NCI-H2081 treated with DMSO at 0.1 percent for 48 hours (cell line): ENCODE data around the gene ST3GAL6.

Experiments used
- DNase-seq: peaks from one replicate; lab custom pipeline; 2025; lab: John Stamatoyannopoulos, UW

The ST3GAL6 gene, protein sequence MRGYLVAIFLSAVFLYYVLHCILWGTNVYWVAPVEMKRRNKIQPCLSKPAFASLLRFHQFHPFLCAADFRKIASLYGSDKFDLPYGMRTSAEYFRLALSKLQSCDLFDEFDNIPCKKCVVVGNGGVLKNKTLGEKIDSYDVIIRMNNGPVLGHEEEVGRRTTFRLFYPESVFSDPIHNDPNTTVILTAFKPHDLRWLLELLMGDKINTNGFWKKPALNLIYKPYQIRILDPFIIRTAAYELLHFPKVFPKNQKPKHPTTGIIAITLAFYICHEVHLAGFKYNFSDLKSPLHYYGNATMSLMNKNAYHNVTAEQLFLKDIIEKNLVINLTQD

DNA sequence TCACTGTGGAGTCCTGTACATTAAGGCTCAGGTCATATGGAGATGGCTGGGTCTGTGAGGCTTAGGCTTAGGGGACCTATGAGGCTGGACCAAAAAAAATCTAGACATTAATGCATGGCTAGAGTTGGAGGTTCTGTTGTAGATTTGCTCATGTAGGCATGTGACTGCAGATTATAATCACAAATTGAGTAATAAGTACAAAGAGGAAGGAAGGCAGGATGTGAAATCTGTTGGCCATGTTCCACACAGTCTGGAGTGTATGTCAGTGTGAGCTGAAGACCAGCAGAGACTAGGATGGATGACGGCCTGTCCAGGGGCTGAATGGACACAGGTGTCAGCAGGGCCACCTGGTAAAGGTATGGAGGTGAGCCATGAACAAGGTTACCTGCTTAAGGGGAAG lies at the start of gene ST3GAL6:
Gene ST3GAL6 (plus strand): TSS at position 265 of the 400 bp plus-strand sequence. CDS start 5,101 bp downstream, outside the sequence.
- DNase-seq, result no peak

DNA sequence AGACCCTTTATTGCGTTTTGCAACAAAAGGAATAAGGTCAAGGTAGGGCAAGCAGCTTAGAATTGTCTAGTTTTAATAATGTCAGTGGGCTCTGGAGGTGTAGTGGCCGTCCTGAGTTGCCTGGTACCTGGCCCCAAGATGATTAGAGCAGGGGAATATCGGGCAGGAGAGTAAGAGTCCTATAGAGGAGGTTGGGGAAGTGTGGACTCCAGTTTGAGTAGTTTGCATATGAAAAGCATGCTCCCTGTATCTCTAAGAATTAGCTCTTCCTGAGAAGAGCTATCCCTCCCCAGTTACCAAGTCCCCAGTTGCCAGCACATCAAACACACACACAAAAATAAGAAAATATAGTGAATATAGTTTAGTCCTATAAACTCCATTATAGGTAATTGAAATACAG lies 49.2 kb upstream of the ST3GAL6 start:
- no peak for DNase-seq

DNA sequence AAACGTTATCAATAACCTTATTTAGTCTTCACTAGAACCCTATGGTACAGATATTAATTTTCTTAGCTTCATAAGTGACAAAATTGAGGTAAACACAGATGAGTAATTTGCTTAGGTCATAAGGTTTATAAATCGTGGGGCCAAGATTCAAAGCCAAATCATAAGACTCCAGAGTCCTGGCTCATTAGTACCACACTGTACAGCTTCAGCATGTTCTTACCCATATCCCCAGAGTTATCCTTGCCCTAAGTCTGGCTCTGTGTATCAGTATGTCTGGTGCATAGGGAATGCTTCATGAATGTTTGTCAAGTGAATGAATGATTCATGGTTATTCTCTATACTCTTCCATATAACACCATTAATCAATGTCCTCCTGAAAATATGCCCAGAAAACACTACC lies 45.6 kb upstream of the ST3GAL6 start:
- DNase-seq, result no peak

DNA sequence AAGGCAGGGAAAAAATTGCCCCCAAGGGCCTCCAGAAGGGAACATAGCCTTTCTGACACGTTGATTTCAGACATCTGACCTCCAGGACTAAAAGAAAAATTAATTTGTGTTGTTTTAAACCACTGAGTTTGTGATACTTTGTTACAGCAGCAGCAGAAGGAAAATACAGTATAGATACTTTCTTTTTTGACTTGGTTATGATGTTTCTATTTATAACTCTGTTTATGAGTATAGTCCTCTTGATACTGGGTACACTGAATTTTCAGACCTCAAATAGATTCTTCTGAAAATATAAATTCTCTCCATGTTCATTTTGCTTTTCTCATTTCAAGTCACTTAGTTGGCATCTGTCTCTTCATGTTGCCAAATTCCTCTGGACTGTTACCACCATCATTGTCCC lies 44.4 kb upstream of the ST3GAL6 start:
- no peak for DNase-seq

DNA sequence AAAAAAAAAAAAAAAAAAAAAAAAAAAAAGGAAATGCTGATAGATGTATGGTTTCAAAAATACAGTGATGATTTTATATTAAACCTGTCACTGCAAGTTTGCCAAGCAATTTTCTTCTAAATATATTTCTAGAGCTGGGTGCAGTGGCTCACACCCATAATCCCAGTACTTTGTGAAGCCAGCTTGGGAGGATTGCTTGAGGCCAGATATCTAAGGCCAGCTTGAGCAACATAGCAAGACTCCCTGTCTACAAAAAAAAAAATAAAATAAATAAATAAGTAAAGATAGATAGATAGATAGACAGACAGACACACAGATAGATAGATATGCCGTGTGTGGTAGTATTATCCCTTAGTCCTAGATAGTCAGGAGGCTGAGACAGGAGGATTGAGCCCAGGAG lies 41.4 kb upstream of the ST3GAL6 start:
- DNase-seq, result no peak

DNA sequence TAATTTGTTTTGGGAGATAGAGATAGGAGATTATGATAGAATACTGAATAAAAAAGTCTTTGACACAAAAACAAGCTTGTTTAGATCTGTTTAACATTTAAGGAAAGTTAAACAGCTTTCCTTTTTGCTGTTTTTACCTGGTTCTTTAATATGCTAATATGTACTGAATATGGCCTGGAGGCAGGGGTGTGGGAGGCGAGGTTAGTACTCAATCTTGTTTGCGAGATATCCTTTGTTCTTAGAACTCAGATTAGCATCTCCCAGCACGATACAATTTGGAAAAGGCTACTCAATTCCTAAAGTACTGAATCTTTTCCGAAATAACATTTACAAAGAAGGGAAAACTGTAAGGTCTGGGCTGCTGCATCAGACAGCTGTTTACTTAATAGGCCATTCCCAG lies 40.8 kb upstream of the ST3GAL6 start:
- DNase-seq, result no peak

DNA sequence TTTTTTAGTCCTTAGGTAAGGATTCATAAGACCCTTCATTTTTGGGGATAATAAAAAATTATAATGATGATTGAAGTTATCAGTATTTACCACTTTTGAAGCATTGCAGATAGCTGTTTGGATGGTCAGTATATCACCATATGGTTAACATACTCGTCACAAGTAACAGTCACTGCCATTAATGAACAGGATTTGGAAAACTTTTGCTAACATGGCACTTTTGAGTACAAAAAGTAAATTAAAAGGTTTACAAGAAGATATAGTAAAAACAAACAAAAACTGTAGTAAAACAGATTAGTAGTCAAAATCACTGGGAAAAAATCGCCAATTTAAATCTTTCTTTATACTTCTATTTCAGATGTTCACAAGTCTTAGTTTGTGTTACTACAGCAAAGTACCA lies 37.8 kb upstream of the ST3GAL6 start:
- no peak for DNase-seq

DNA sequence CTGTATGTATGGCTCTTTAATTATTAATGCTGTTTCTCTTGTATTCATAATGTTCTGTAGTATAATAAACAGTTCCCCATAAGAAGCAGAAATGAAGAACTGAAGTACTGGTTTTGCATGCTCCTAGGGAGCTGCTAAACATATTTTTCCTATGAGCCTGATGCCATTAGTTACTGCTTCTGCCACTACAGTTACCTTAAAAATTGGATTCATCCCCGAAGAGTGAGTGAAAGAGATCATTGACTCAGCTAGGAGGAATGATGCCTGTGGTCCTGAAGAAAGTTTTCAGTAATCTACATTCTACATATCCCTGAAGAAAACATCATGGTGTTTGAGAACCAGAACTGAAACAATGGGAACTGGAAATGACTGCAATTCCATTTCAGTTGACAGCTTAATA lies 37.1 kb upstream of the ST3GAL6 start:
- DNase-seq, result no peak

DNA sequence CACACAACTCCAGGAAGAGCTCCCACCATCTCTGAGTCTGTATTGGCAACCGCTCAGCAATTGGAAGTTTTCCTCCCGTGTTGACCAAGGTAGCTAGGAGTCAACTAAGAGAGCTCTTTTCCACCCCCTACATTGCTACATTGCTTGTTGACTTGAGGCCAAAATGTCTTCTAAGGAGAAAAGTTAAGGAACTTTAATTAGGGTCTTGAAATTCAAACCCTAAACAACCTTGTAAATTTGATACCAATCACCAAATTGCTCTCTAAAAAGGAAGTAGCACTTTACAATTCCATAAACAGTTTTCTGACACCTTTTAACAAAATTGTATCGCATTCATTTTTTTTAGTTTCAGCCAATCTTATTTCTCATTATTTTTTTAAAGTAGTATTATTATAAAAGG lies 35.5 kb upstream of the ST3GAL6 start:
- DNase-seq, result no peak

DNA sequence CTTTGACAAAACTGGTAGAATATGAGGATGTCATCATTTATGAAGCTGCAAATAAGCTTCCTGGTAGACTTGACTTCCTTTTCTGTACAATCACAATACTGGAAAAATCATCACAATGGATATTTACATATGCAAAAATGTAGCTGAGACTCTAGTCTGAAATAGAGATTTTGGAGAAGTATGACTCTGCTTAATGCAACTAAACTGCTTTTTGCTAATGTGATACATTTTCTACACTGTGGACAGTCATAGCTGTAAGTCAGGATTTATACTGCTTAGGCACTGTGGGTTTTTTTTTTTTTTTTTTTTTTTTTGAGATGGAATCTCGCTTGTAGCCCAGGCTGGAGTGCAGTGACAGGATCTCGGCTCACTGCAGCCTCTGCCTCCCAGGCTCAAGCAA lies 34.5 kb upstream of the ST3GAL6 start:
- DNase-seq, result no peak

DNA sequence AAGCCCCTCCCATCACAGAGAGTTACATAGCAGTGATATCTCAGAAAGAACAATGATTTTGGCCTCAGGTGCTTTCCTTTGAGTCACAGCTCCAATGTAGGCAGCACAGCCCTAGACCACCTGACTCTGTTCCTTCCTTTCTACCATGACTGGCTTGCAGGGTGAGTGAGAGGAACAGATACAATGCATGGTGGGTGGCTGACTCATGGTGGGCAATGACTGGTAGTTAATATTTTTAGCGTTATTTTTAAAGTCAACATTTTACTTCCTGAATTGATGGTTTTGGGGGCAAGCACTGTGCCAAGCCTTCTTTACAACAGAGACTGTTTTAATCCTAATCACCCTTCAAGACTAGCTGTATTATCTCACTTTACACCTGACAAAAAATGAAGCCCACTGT lies 32.8 kb upstream of the ST3GAL6 start:
- DNase-seq, result no peak

DNA sequence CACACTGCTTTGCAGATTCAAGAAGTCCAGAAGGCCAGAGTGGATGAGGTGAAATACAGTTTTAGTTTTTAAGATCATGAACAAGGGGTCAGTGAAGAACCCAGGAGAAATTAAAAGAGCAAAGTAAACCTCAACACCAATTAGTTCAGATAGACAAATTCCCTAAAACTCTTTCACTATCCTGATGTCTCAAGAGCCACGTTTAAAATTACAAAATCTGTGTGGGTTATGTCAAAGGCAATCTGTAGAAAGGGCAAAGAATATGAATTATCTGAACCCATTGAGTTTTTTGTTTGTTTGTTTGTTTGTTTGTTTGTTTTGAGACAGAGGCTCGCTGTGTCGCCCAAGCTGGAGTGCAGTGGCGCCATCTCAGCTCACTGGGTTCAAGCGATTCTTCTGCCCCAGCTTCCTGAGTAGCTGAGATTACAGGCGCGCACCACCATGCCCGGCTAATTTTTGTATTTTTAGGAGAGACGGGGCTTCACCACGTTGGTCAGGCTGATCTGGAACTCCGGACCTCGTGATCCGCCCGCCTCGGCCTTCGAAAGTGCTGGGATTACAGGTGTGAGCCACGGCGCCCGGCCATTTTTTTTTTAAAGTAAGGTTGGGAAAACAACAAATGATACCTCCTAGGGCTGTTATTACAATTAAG lies 32.1 kb upstream of the ST3GAL6 start:
- DNase-seq, result no peak

DNA sequence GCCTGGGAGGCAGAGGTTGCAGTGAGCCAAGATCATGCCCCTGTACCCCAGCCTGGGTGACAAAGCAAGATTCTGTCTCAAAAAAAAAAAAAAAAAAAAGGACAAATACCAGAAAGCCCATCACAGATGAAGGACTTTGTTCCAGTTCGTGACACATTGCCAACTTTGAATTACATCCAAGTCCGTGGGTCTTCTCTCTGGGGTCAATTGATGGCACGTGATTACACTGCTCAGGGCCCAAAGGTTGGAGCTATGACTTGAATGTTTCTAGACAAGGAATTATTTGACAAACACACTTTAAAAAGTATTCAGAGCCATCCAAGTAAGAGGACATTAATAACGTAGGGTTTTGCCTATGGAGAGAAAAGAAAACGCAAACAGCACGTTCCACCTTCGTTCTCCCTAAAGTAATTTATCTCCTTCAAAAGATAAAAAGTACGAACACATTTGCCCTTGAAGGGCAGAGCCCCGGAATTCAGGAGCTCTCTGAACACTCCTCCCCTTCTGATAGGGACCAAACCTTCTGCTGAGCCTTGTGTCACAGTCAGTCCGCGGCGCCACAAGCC lies 31.3 kb upstream of the ST3GAL6 start:
- no peak for DNase-seq

DNA sequence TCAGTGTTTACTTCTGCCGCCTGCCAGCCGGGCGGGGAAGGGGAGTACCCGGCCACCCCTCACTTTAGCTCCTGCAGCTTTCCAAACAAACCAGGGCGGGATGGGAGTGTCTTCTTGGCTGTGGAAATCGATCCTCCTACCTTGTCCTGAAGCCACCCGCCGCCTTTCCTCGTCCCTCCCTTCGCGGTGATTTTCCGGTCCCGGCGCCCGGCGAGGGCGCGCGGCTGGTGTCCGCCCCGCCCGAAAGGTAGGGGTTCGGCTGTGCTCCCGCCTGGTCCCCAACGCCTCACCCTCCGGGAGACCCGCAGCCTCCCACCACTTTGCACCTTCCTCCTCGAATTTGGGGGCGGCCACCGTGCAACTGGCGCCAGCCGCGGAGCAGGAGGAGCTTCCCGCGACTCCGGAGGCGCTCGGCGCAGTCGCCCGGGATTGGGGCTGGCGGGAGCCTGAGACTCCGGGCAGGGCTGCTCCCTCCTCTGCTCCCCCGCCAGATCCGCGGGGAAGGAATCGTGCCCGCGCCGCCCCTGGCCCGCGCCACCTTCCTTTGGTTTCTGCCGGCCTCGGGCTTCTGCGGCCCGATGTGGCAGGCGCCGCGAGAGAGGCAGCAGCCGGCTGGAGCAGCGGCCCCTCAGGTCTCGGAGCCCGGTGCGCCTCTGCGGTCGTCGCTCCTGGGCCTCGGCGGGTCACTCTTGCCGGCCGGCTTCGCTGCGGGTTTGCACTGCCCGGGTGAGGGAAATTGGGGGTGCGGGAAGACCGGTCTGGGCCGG lies 30.7 kb upstream of the ST3GAL6 start:
- DNase-seq, result no peak

DNA sequence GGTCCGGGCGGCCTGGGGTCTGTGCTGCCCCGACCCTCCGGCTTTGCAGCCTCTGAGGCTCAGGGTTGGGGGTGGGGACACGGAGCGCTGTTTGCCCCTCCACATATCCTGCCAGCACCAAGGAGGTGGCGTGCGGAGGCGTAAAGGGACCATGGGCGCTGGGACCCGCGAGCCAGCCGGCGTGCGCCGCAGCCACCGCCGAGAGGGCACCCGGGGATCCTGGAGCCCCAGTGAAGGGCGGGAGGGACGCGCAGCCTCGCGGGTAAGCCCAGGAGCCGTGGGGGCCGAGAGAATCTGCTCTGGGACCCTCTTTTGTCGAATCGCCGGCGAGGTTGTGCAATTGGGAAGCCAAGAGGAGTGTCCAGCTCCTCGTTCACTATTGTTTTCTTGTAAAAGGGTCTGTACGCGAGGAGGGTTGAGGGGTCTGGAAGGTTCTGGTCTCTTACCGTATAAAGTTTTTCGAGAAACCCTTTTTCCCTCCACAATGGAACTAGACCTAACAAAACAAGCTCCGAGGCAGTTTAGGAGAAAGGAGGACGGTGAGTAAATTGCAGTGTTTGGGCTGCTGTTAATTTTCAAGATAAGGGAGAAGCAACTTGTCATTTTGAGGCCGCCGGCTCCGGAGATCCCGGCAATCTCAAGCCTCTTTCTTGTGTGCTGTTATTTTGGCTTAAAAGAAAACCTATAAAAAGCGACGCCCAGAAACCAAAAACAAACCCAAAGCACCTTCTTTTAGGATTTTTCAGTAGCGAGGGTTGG lies 29.9 kb upstream of the ST3GAL6 start:
- no peak for DNase-seq

DNA sequence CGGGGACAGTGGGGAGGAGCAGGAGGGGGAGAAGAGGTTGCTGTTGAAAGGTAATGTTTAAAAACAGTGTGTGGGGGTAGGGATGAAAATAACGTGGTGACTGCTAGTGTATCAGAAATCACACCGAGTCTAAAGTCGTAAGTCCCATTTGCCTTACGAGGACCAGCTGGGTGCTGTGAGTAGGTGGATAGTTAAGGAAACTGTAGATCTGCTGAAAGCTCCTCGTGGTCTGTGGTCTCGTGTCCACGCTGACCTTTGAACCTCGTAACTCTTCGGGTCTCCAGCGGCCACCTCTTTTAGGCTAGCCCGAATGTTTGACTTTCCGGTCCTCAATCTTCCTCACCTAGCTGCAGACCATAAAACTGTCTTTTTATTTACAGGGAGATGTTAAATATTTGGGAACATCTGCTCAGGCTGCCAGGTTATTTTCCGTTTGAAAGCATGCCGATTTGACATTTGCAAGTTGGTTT lies 29.3 kb upstream of the ST3GAL6 start:
- no peak for DNase-seq

DNA sequence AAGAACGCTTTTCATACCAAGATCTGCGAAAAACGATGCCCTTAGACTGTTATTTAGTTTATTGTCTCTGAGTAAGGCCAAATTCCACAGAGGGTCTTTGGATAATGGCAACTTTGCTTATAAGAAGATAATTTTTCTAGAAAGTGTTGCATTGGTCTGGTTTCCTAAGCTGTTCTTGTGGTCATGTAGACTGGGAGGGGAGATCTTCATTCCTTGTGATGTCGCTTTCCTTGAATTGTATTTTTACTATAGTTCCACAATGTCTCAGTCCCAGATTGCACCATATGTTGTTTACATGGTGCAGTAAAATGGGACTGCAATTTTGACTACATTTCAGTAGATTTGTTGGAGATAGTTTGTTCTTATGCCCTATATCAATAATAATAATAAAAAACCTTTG lies 28.8 kb upstream of the ST3GAL6 start:
- no peak for DNase-seq

DNA sequence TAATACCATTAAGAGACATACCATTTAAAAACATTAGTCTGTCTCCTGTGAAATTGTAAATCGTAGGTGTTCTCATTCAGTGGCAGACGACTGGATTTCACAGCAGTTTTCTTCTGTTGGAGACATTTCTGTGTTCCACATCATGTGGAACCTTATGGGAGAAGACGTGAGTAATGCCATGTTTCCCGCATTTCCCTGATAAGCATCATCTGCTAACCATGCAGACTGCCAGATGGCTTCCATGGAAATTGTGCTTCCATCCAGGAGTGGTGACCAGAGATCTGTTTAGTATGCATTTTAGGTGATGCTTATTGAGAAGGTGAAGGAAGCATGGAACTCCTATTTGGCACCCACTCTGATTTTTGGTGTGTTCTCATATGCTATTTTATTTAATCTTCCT lies 28.4 kb upstream of the ST3GAL6 start:
- DNase-seq, result no peak

DNA sequence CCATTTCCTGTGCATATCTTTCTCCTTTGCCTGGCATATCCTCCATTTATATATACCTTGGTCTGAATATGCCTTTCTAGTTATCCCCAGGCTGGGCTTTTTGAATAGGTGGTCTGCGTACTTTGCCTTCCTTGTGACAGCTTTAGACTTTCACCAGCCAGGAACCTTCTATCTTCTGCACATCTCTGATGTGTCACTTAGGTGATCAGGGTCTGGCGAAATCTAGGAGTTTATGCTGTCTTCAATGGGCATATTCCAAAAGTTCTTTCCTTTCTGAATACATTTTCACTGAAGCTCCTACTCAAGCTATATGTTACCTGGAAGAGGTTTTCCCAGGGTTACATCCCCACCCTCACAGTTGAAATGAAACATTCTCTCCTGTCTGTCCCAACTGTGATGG lies 27.8 kb upstream of the ST3GAL6 start:
- DNase-seq, result no peak

DNA sequence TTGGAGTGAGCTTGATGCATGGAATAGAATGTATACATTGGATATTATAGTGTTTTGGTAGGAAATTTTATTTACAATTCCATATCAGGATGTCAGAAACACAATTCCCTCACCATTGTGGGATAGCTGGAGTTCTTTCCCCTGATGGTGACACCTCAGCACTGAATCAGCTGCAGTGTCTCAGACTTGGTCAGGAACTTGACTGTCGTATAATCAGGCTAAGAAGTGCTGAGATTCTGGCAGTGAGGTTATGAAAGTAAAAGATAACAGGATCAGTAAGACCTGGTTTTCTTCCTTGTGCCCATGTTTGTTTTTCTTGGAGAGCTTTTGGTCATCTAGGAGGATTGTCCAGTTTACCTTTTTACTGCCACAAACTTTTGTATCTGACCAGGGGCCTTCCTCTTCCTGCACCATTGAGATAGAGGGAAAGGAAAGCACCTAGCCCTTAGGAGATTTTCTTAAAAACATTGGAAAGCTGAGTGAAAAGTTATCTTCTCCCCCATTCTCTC lies 27.3 kb upstream of the ST3GAL6 start:
- no peak for DNase-seq

DNA sequence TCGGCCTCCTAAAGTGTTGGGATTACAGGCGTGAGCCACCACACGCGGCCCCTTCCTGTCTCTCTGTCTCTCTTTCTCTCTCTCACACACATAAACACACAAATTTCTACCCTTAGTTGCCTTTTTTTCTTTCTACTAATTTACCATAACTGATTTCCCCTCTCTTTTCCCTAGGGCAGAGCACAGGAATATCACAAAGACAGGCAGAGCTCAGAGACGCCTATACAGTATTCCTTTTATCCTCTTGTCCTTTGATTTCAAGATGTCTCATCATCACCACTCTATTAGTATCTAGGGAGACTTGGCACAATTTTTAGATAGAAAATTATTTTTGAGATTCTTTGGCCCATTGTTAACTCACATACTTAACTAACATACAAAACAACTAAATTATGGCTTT lies 25.8 kb upstream of the ST3GAL6 start:
- DNase-seq, result no peak

DNA sequence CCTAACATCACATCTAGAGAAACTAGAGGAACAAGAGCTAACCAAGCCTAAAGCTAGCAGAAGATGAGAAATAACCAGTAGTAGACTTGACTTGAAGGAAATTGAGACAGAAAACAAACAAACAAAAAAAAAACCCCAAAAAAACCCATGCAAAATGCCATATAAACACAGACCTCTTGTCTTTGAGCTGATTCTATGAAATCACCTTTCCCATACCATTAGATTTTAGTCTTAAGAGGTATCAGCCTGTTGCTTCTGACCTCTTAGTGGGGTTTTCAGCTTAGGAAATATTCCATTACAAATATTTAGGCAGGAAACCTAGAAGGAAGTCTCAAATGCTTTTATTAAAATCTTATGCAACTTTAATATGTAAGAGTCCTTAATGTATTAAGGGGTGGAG lies 23.9 kb upstream of the ST3GAL6 start:
- no peak for DNase-seq
